Adipocyte (in vitro differentiated cells): ENCODE data around the gene SPX.

Experiments
- DNase-seq: peaks from one replicate; pipeline ENCODE4 v3.0.0-alpha.2; 2015; ENCODE audit warnings: low read depth
- H3K27me3 ChIP-seq: replicated peaks from 2 replicates; pipeline ENCODE4 v1.7.0; 2013; ENCODE audit warnings: mild to moderate bottlenecking, low read length, moderate library complexity; ENCODE audit not compliant: control insufficient read depth, insufficient read depth
- H3K36me3 ChIP-seq: 2 replicates; pipeline ENCODE4 v1.7.0; 2013; ENCODE audit warnings: low read length, mild to moderate bottlenecking, moderate library complexity; ENCODE audit not compliant: control insufficient read depth, insufficient read depth, severe bottlenecking
- H3K4me1 ChIP-seq: 2 replicates; pipeline ENCODE4 v1.7.0; 2013; ENCODE audit warnings: mild to moderate bottlenecking, low read length, moderate library complexity; ENCODE audit not compliant: control insufficient read depth, insufficient read depth
- H3K4me3 ChIP-seq: 2 replicates; pipeline ENCODE4 v1.7.0; 2013; ENCODE audit warnings: mild to moderate bottlenecking, low read length, moderate library complexity
- H3K9ac ChIP-seq: 2 replicates; pipeline ENCODE4 v1.7.0; 2013; ENCODE audit warnings: mild to moderate bottlenecking, low read length, moderate library complexity
- H3K9me3 ChIP-seq: 2 replicates; pipeline ENCODE4 v1.7.0; 2013; ENCODE audit warnings: mild to moderate bottlenecking, low read length, moderate library complexity; ENCODE audit not compliant: control insufficient read depth

SPX gene

GRCh38 chr12:21507849-21508248 is 18.2 kb upstream of the SPX start:
- no peaks in the 10 kb centered on the region for H3K9me3 ChIP-seq
- DNase-seq: no peak
- no peak overlapping the region for H3K4me3 ChIP-seq
- H3K9ac ChIP-seq: no peak overlapping the region
- peaks cover 47% of the 10 kb centered on the region for H3K36me3 ChIP-seq
- peaks cover 34% of the 10 kb centered on the region for H3K4me1 ChIP-seq
- H3K27me3 ChIP-seq: no peaks in the 10 kb centered on the region

- no peak for DNase-seq
- Histone ChIP-seq H3K9me3 (no peaks in the 10 kb centered on the region), H3K9ac (no peak overlapping the region), H3K36me3 (peaks cover 67% of the 10 kb centered on the region), H3K27me3 (no peaks in the 10 kb centered on the region), H3K4me1 (peaks cover 15% of the 10 kb centered on the region), H3K4me3 (no peak overlapping the region)
These were observed 16.3 kb upstream of the SPX start for GRCh38 chr12:21509768-21510167.

DNA sequence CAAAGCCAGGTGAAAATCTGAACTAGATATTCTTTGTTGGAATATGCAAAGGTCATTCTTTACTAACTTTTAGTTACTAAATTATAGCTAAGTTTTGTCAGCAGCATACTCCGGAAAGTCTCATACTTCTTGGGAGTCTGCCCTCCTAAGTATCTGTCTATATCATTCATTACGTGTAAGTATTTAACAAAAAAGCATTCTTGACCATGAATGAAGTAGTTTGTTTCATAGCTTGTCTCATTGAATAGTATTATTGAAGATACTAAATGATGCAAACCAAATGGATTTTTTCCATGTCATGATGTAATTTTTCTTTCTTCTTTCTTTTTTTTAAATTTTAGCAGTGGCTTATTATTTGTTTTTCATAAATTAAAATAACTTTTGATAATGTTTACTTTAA is 9.8 kb upstream of the SPX start:
- H3K4me3 ChIP-seq: no peak overlapping the region
- H3K27me3 ChIP-seq: no peaks in the 10 kb centered on the region
- no peak overlapping the region for H3K9ac ChIP-seq
- H3K9me3 ChIP-seq: no peaks in the 10 kb centered on the region
- H3K4me1 ChIP-seq: no peaks in the 10 kb centered on the region
- no peak for DNase-seq
- peaks cover 67% of the 10 kb centered on the region for H3K36me3 ChIP-seq

DNA sequence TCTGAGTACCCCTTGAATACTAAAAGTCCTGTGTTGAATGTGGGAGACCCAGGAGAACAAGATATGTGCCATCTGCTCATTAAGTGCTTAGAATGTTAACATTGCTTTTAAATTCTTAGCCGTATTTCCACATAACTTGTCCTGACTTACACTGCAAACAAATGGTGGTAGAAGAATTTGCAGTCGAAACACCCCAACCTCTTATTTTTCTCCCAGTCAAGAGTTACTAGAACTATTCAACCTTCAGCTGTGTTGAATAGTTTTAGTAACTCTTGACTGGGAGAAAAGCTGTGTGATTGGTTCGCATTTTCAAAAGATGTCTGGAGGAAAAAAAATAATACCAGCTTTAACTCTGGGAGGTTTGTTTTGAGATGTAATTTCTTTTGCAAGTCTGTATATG is 7.6 kb upstream of the SPX start:
- H3K4me3 ChIP-seq: no peak overlapping the region
- no peaks in the 10 kb centered on the region for H3K4me1 ChIP-seq
- H3K9me3 ChIP-seq: no peaks in the 10 kb centered on the region
- no peaks in the 10 kb centered on the region for H3K27me3 ChIP-seq
- H3K9ac ChIP-seq: no peak overlapping the region
- DNase-seq: no peak
- peaks cover 48% of the 10 kb centered on the region for H3K36me3 ChIP-seq

DNA sequence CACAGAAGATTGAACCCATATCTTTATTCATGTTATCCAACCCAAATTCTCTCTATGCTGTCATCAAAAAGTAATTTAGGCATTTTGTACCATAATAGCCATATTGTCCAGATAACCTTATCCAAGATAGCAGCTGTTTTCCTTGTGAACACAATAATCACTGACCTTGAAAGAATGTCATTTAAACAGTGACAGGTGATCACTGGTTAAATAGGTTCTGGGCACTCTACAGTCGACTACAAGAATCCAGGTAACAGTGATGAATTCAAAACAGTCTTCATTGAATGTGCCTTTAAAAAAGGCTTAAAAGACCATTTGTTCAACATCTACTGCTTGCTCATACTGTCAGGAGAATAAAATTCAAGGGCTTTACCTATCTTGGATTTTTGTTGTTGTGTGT is 4.6 kb upstream of the SPX start:
- no peaks in the 10 kb centered on the region for H3K9me3 ChIP-seq
- H3K27me3 ChIP-seq: no peaks in the 10 kb centered on the region
- no peak overlapping the region for H3K9ac ChIP-seq

GRCh38 chr12:21523148-21523547 is 2.9 kb upstream of the SPX start:
- no peaks in the 10 kb centered on the region for H3K27me3 ChIP-seq

More for the DNA sequence above, 4.6 kb upstream of the SPX start:
- Histone ChIP-seq H3K36me3 (peaks cover 18% of the 10 kb centered on the region), H3K4me3 (no peak overlapping the region), H3K4me1 (no peaks in the 10 kb centered on the region)
- DNase-seq: no peak

GRCh38 chr12:21526721-21527345 is 737 bp downstream of the SPX start:
- no peak for DNase-seq
- Histone ChIP-seq H3K4me3 (peak overlapping the region; percentile 86), H3K9ac (no peak overlapping the region), H3K27me3 (no peaks in the 10 kb centered on the region), H3K36me3 (no peaks in the 10 kb centered on the region), H3K9me3 (no peaks in the 10 kb centered on the region), H3K4me1 (peaks cover 15% of the 10 kb centered on the region)

More at GRCh38 chr12:21523148-21523547, 2.9 kb upstream of the SPX start:
- Histone ChIP-seq H3K4me3 (no peak overlapping the region), H3K9ac (no peak overlapping the region), H3K4me1 (peaks cover 7% of the 10 kb centered on the region), H3K36me3 (peaks cover 3% of the 10 kb centered on the region), H3K9me3 (no peaks in the 10 kb centered on the region)
- no peak for DNase-seq

DNA sequence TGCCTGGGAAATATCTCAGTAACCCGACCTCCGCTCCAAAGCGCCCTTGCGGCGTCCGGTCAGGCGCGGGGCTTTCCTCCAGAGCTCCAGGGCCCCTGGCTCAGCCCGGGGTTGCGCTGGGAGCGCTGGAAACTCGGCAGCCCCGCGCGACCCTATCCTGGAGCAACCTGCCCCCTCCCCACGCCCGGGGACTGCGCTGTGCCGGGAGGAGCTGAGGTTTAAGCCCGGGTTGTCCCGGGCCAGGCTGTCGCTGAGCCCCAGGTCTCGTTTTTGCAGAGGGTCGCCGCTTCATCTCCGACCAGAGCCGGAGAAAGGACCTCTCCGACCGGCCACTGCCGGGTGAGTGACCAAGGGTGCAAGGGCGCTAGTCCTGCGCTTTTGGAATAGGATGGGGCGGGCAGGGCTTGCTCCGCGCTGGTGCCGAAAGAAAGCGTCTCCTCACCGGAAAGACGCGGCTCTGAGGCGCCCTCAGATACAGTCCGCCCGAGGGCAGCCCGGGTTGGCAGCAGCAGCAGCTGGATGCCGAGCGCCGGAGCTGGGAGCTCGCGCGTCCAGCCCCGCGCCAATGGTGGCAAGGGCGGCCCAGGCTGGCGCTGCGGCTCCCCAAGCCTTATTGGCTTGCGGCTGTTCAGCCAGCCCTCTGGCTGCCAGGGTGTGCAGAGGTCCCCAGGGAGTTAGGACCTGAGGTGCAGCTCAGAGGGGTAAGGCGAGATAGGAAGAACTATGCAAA is 1.5 kb downstream of the SPX start:
- H3K27me3 ChIP-seq: no peaks in the 10 kb centered on the region

GRCh38 chr12:21528953-21529352 is 2.9 kb downstream of the SPX start:
- Histone ChIP-seq H3K27me3 (no peaks in the 10 kb centered on the region), H3K9me3 (no peaks in the 10 kb centered on the region), H3K4me1 (peaks cover 15% of the 10 kb centered on the region), H3K9ac (no peak overlapping the region), H3K4me3 (no peak overlapping the region), H3K36me3 (no peaks in the 10 kb centered on the region)
- no peak for DNase-seq

More for the DNA sequence above, 1.5 kb downstream of the SPX start:
- no peaks in the 10 kb centered on the region for H3K36me3 ChIP-seq
- H3K9ac ChIP-seq: peak overlapping the region; percentile 70
- H3K4me1 ChIP-seq: peaks cover 15% of the 10 kb centered on the region
- H3K4me3 ChIP-seq: peak overlapping the region; percentile 86
- no peaks in the 10 kb centered on the region for H3K9me3 ChIP-seq
- peak; percentile 84 for DNase-seq

GRCh38 chr12:21529456-21529855 is 3.4 kb downstream of the SPX start:
- no peak for DNase-seq
- Histone ChIP-seq H3K27me3 (no peaks in the 10 kb centered on the region), H3K9me3 (no peaks in the 10 kb centered on the region), H3K4me1 (peaks cover 15% of the 10 kb centered on the region), H3K9ac (no peak overlapping the region), H3K36me3 (no peaks in the 10 kb centered on the region), H3K4me3 (no peak overlapping the region)

GRCh38 chr12:21538061-21538653 is 12.1 kb downstream of the SPX start:
- no peaks in the 10 kb centered on the region for H3K36me3 ChIP-seq
- no peak overlapping the region for H3K9ac ChIP-seq
- no peak overlapping the region for H3K4me3 ChIP-seq
- no peaks in the 10 kb centered on the region for H3K4me1 ChIP-seq
- no peaks in the 10 kb centered on the region for H3K9me3 ChIP-seq
- no peaks in the 10 kb centered on the region for H3K27me3 ChIP-seq
- no peak for DNase-seq
